ENCODE data around the gene CSMD2. TPM values are rescaled to one million over a fixed set of nuclear protein-coding genes. Genes with fewer than 3 reads are reported as not detected.

Gene CSMD2
- total RNA-seq, 1 donor from 2014 or later: 0.75 TPM

DNA sequence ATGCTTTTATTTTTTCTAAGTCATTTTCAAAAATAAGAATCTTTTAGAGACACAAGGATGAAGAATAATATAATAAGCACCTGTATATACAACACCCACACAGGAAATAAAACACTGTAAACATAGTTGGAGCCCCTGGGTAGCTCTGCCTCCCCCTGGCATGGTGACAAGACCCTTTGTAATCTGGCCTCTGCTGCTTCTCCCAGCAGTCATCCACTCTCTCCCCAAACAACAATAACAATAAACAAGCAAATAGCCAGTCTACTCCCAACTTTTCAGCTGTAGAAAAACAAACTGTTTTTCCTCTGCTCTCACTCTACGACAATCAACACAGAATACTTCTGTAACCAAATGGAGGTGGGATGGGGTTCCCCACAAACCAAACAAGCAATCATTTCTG is 110.1 kb downstream of the CSMD2 start:
- no peaks in the 10 kb centered on the region for H3K27me3 ChIP-seq (ENCODE audit: control insufficient read depth, insufficient read depth, low read length)
- H3K4me3 ChIP-seq (ENCODE audit: low read depth, low read length): no peak overlapping the region
- TF ChIP-seq, protein P1, sequence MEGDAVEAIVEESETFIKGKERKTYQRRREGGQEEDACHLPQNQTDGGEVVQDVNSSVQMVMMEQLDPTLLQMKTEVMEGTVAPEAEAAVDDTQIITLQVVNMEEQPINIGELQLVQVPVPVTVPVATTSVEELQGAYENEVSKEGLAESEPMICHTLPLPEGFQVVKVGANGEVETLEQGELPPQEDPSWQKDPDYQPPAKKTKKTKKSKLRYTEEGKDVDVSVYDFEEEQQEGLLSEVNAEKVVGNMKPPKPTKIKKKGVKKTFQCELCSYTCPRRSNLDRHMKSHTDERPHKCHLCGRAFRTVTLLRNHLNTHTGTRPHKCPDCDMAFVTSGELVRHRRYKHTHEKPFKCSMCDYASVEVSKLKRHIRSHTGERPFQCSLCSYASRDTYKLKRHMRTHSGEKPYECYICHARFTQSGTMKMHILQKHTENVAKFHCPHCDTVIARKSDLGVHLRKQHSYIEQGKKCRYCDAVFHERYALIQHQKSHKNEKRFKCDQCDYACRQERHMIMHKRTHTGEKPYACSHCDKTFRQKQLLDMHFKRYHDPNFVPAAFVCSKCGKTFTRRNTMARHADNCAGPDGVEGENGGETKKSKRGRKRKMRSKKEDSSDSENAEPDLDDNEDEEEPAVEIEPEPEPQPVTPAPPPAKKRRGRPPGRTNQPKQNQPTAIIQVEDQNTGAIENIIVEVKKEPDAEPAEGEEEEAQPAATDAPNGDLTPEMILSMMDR (IDR thresholded peaks at IDR 0.05; ENCODE audit: insufficient read depth, low read length, poor library complexity, severe bottlenecking): no peak
- H3K36me3 ChIP-seq (ENCODE audit: control insufficient read depth, insufficient read depth, low read length): no peaks in the 10 kb centered on the region
- no peak for DNase-seq (ENCODE audit: low read depth)

DNA sequence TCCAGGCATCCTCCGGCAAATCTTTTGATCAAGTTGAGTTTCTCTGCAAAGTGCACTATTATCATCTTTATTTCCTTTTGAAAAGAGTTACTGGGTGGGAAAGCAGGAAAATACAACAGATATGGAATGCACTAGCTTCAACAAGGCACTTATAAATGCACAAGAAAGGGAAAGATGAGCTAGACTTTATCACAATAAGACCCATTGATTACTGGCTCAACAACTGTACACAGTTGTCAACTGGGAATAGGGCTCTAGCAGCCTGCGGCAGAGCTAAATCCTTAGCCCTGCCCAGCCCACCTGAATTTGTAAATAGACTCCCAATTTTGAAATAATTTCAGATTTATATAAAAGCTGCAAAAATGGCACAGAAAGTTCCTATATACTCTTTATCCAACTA is 111.4 kb downstream of the CSMD2 start:
- Histone ChIP-seq H3K27me3 (ENCODE audit: control insufficient read depth, insufficient read depth, low read length) (no peaks in the 10 kb centered on the region), H3K4me3 (ENCODE audit: low read depth, low read length) (no peak overlapping the region), H3K36me3 (ENCODE audit: control insufficient read depth, insufficient read depth, low read length) (no peaks in the 10 kb centered on the region)
- no peak for DNase-seq (ENCODE audit: low read depth)
- TF ChIP-seq, protein P1 (IDR thresholded peaks at IDR 0.05; ENCODE audit: insufficient read depth, low read length, poor library complexity, severe bottlenecking): no peak

DNA sequence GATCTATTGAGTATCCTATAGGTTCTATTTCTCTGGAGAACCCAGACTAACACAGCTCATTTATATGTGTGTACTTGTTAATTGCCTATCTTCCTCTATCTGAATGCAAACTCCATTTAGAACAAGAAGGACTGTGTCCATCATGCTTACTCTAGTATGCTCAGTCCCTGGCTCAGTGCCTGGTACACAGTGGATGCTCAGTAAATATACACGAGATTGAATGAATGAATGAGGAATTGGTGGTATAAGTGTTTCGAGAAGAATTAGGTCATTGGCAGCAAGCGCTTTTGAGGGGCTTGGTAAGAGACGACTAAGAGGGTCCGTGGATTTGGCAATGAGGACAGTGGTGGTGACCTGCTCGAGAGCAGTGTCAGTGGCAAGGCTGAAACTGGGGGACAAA is 112.5 kb downstream of the CSMD2 start:
- no peak for DNase-seq (ENCODE audit: low read depth)
- Histone ChIP-seq H3K4me3 (ENCODE audit: low read depth, low read length) (no peak overlapping the region), H3K27me3 (ENCODE audit: control insufficient read depth, insufficient read depth, low read length) (no peaks in the 10 kb centered on the region), H3K36me3 (ENCODE audit: control insufficient read depth, insufficient read depth, low read length) (no peaks in the 10 kb centered on the region)
- TF ChIP-seq, protein P1 (IDR thresholded peaks at IDR 0.05; ENCODE audit: insufficient read depth, low read length, poor library complexity, severe bottlenecking): no peak

DNA sequence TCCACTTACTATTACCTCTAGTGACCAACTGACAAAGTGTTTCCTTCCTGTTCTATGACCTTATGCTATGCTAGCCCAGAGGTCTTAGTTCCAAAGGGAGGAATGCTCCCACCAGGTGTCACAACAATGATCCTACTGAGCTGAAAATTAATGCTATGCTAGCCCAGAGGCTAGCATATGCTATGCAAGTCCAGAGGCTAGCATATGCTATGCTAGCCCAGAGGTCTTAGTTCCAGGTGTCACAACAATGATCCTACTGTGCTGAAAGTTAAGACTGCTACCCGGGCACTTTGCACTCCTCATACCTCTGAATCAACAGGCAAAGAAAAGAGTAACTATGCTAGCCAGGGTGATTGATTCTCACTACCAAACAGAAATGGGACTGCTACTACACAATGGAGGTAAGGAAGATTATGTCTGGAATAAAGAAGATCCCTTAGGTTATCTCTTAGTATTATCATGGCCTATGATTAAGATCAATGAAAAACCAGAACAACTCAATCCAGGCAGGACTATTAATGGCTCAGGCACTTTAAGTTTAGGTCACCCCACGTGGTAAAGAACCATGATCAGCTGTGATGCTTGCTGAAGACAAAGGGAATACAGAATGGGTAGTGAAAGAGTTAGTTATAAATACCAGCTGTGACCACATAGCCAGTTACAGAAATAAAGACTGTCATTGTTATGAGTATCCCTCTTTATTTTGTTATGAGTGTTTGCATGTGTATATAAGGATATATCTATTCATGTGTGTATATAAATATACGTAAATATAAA is 114.1 kb downstream of the CSMD2 start:
- Histone ChIP-seq H3K27me3 (ENCODE audit: control insufficient read depth, insufficient read depth, low read length) (no peaks in the 10 kb centered on the region), H3K36me3 (ENCODE audit: control insufficient read depth, insufficient read depth, low read length) (no peaks in the 10 kb centered on the region), H3K4me3 (ENCODE audit: low read depth, low read length) (no peak overlapping the region)
- no peak for DNase-seq (ENCODE audit: low read depth)
- TF ChIP-seq, protein P1 (IDR thresholded peaks at IDR 0.05; ENCODE audit: insufficient read depth, low read length, poor library complexity, severe bottlenecking): no peak

DNA sequence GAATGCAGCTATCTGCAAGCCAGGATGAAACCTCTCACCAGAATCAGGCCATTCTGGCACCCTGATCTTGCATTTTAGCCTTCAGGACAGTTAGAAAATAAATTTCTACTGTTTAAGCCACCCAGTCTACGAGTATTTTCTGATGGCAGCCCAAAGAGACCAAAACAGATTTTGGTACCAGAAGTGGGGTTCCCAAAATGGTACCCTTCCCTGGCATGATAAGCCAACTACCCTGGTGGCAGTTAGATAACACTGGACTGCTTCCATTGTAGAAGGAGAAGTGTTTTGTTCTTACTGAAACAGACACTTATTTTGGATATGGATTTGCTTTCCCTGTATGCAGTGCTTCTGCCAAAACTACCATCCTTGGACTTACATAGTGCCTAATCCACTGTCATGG is 115.0 kb downstream of the CSMD2 start:
- Histone ChIP-seq H3K4me3 (ENCODE audit: low read depth, low read length) (no peak overlapping the region), H3K36me3 (ENCODE audit: control insufficient read depth, insufficient read depth, low read length) (no peaks in the 10 kb centered on the region), H3K27me3 (ENCODE audit: control insufficient read depth, insufficient read depth, low read length) (no peaks in the 10 kb centered on the region)
- TF ChIP-seq, protein P1 (IDR thresholded peaks at IDR 0.05; ENCODE audit: insufficient read depth, low read length, poor library complexity, severe bottlenecking): no peak
- no peak for DNase-seq (ENCODE audit: low read depth)

DNA sequence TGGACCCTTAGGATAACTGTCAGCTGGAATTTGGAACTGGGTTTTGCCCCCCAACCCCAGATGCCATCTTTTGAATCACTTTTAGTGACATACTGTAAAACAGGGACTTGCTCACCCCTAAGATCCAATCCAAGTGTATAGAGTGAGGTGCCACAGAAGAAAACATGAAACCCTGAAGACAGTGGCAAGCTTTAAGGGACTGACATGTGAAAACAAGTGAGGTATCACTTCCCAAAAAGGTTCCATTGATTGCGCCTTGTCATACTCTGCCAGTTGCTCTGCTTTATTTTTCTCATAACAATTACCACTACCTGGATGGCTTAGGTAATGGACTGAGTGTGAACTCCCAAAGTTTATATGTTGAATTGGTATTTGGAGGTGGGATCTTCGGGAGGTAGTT is 115.6 kb downstream of the CSMD2 start:
- no peak overlapping the region for H3K4me3 ChIP-seq (ENCODE audit: low read depth, low read length)
- TF ChIP-seq, protein P1 (IDR thresholded peaks at IDR 0.05; ENCODE audit: insufficient read depth, low read length, poor library complexity, severe bottlenecking): no peak
- H3K36me3 ChIP-seq (ENCODE audit: control insufficient read depth, insufficient read depth, low read length): no peaks in the 10 kb centered on the region
- no peak for DNase-seq (ENCODE audit: low read depth)
- no peaks in the 10 kb centered on the region for H3K27me3 ChIP-seq (ENCODE audit: control insufficient read depth, insufficient read depth, low read length)
